Neuronal stem cell (in vitro differentiated cells): ENCODE measurements around the gene THEMIS2.
A peak's percentile ranks its signal among the peaks of the same experiment; 100 is the strongest.

Source experiments
- DNase-seq: peaks from one replicate; pipeline ENCODE4 v3.0.0-alpha.2; 2013; ENCODE audit warnings: low spot score
- H2AFZ ChIP-seq: one replicate; pipeline ENCODE4 v1.6.1; 2013; ENCODE audit warnings: mild to moderate bottlenecking, low read length, inconsistent platforms
- H2AK5ac ChIP-seq: 2 replicates; pipeline ENCODE4 v1.6.1; 2013; ENCODE audit warnings: low read depth, mild to moderate bottlenecking, inconsistent platforms, low read length, moderate library complexity, mixed read lengths
- H2BK120ac ChIP-seq: 2 replicates; pipeline ENCODE4 v1.6.1; 2013; ENCODE audit warnings: low read depth, mild to moderate bottlenecking, inconsistent platforms, low read length, moderate library complexity, mixed read lengths
- H2BK12ac ChIP-seq: one replicate; pipeline ENCODE4 v1.6.1; 2013; ENCODE audit warnings: low read length, inconsistent platforms
- H2BK15ac ChIP-seq: 2 replicates; pipeline ENCODE4 v1.6.1; 2013; ENCODE audit warnings: mild to moderate bottlenecking, low read length, inconsistent platforms, mixed read lengths
- H2BK5ac ChIP-seq: one replicate; pipeline ENCODE4 v1.6.1; 2013; ENCODE audit warnings: inconsistent platforms, mild to moderate bottlenecking, low read length, moderate library complexity
- H3K14ac ChIP-seq: one replicate; pipeline ENCODE4 v1.6.1; 2013; ENCODE audit warnings: low read length, inconsistent platforms
- H3K18ac ChIP-seq: 2 replicates; pipeline ENCODE4 v1.6.1; 2013; ENCODE audit warnings: low read length, inconsistent platforms
- H3K23ac ChIP-seq: 2 replicates; pipeline ENCODE4 v1.6.1; 2013; ENCODE audit warnings: low read depth, mild to moderate bottlenecking, mixed read lengths, low read length, inconsistent platforms; ENCODE audit not compliant: poor library complexity
- H3K27ac ChIP-seq: replicated peaks from 3 replicates; pipeline ENCODE4 v1.5.1; 2013; ENCODE audit warnings: low read length, inconsistent platforms
- H3K27me3 ChIP-seq, 3 experiments: 2 replicates each; pipeline ENCODE4 v1.6.1; 2013; ENCODE audit warnings: low read length in 3 of 3, mild to moderate bottlenecking in 2 of 3, inconsistent platforms in 1 of 3, low read depth in 1 of 3, mixed read lengths in 1 of 3, moderate library complexity in 1 of 3; ENCODE audit not compliant: control insufficient read depth in 3 of 3, insufficient read depth in 3 of 3
- H3K36me3 ChIP-seq, 2 donors: replicated peaks in 1 of 2; 2 replicates each; pipeline ENCODE4 v1.6.1; 2013; ENCODE audit warnings: low read length in 2 of 2; ENCODE audit not compliant: control insufficient read depth in 2 of 2, insufficient read depth in 2 of 2
- H3K4ac ChIP-seq: 2 replicates; pipeline ENCODE4 v1.6.1; 2013; ENCODE audit warnings: inconsistent platforms, mild to moderate bottlenecking, low read length, moderate library complexity
- H3K4me1 ChIP-seq, 2 donors: 1 replicate in 1 of 2; 2 replicates in 1 of 2; pipeline ENCODE4 v1.6.1; 2013; ENCODE audit warnings: low read length in 2 of 2, low read depth in 1 of 2; ENCODE audit not compliant: control insufficient read depth in 2 of 2, insufficient read depth in 1 of 2
- H3K4me2 ChIP-seq: one replicate; pipeline ENCODE4 v1.6.1; 2013; ENCODE audit warnings: mild to moderate bottlenecking, low read length, inconsistent platforms; ENCODE audit not compliant: insufficient read depth, poor library complexity, severe bottlenecking
- H3K4me3 ChIP-seq, 2 donors: 2 replicates each; pipeline ENCODE4 v1.5.1; 2013; ENCODE audit warnings: low read length in 2 of 2, mild to moderate bottlenecking in 2 of 2, inconsistent platforms in 1 of 2, moderate library complexity in 1 of 2
- H3K79me1 ChIP-seq: one replicate; pipeline ENCODE4 v1.6.1; 2013; ENCODE audit warnings: low read depth, mild to moderate bottlenecking, inconsistent platforms, low read length, moderate library complexity
- H3K9ac ChIP-seq: one replicate; pipeline ENCODE4 v1.6.1; 2013; ENCODE audit warnings: mild to moderate bottlenecking, low read depth, low read length, inconsistent platforms; ENCODE audit not compliant: poor library complexity
- H3K9me3 ChIP-seq, 2 donors: replicated peaks in 1 of 2; 2 replicates each; pipeline versions ENCODE3 to v1.6.1; 2013; ENCODE audit warnings: low read length in 2 of 2, mild to moderate bottlenecking in 2 of 2, inconsistent platforms in 1 of 2, low read depth in 1 of 2, mixed read lengths in 1 of 2, moderate library complexity in 1 of 2; ENCODE audit not compliant: control insufficient read depth in 2 of 2, insufficient read depth in 1 of 2
- H4K8ac ChIP-seq: one replicate; pipeline ENCODE4 v1.6.1; 2013; ENCODE audit warnings: low read depth, mild to moderate bottlenecking, inconsistent platforms, low read length, moderate library complexity
- H4K91ac ChIP-seq: one replicate; pipeline ENCODE4 v1.6.1; 2013; ENCODE audit warnings: low read length, low read depth, mild to moderate bottlenecking, inconsistent platforms; ENCODE audit not compliant: poor library complexity
- WGBS, 2 donors: extraction: QIAGEN DNeasy Blood & Tissue Kit; methylation state at CpG; one replicate each; pipeline ENCODE4 v1.1.7; 2013; ENCODE audit warnings: missing lambda C conversion rate in 2 of 2, mixed read lengths in 1 of 2; ENCODE audit not compliant: insufficient read length in 2 of 2, insufficient replicate concordance in 1 of 2; ENCODE audit errors: extremely low coverage in 2 of 2; 5-methylcytosine and 5-hydroxymethylcytosine counted together

Gene THEMIS2

DNA sequence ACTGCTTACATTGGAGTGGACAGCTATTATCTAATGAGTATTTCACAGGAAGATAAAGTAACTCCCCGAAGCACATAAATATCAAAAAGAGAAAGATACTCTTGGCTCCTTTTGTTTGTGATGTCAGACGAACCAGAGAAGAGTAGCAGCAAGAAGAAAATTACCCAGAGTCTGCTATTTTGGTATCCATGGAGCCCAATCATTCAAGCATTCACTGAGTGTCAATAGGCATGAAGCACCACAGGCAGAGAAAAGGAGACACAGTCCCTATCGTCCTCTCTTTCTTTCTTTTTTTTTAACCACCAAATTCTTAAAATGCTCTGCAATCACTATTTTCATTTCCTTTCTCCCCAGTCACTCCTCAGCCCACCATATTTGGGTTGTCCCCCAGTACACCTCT, 22.2 kb downstream of the THEMIS2 start:
- H3K14ac ChIP-seq, result no peak overlapping the region
- H3K23ac ChIP-seq, result no peak overlapping the region
- no peak overlapping the region for H4K8ac ChIP-seq
- WGBS, 2 donors, result no CpG with 5 or more reads among the region's 3 CpGs
- H3K4me2 ChIP-seq, result no peak overlapping the region
- H3K9me3 ChIP-seq, result no peaks in the 10 kb centered on the region
- no peak overlapping the region for H2AFZ ChIP-seq
- no peak overlapping the region for H3K18ac ChIP-seq
- no peak overlapping the region for H4K91ac ChIP-seq
- no peak overlapping the region for H2BK120ac ChIP-seq
- H3K27me3 ChIP-seq, result no peaks in the 10 kb centered on the region
- no peaks in the 10 kb centered on the region for H3K4me1 ChIP-seq
- DNase-seq, result no peak
- H3K9ac ChIP-seq, result no peak overlapping the region
- no peak overlapping the region for H2BK12ac ChIP-seq
- H3K4ac ChIP-seq, result no peak overlapping the region
- H3K4me3 ChIP-seq, result no peak overlapping the region
- no peak overlapping the region for H2AK5ac ChIP-seq
- H2BK15ac ChIP-seq, result no peak overlapping the region
- H3K27ac ChIP-seq, result no peak overlapping the region
- H3K36me3 ChIP-seq, result peaks cover 41 to 93% of the 10 kb centered on the region in 2 donors
- no peak overlapping the region for H2BK5ac ChIP-seq
- no peaks in the 10 kb centered on the region for H3K79me1 ChIP-seq

DNA sequence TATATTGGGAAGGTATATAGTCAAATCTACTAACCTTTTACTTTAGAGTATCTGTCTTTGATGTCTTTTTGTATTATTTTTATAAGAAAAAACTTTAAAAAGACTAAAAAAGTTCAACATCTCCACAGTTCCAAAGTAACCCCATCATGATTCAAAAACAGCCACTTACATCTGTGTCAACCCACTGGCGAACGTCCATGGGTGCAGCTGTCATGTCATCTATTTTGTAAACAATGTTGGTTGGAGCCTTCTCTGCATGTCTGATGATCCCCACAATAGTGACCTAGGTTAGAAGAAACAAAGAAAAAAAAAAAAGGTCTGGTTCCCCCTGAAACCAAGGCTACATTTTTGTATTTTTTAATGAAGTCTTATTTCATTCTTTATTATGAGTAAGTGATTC, 34.4 kb downstream of the THEMIS2 start:
- Histone ChIP-seq H3K4me2 (no peak overlapping the region), H3K9me3 (no peaks in the 10 kb centered on the region), H3K27ac (no peak overlapping the region), H3K27me3 (no peaks in the 10 kb centered on the region), H3K18ac (no peak overlapping the region), H4K8ac (no peak overlapping the region), H3K23ac (no peak overlapping the region), H4K91ac (no peak overlapping the region), H3K4me3 (no peak overlapping the region), H3K9ac (no peak overlapping the region), H2BK5ac (no peak overlapping the region), H2AFZ (no peak overlapping the region), H2BK15ac (no peak overlapping the region), H3K36me3 (peaks cover 21 to 100% of the 10 kb centered on the region in 2 donors), H2BK120ac (no peak overlapping the region), H3K4ac (no peak overlapping the region), H3K79me1 (peaks cover 3% of the 10 kb centered on the region), H2BK12ac (no peak overlapping the region), H3K14ac (no peak overlapping the region), H2AK5ac (no peak overlapping the region), H3K4me1 (no peaks in the 10 kb centered on the region)
- no CpG with 5 or more reads among the region's 2 CpGs for WGBS, 2 donors
- DNase-seq, result no peak

DNA sequence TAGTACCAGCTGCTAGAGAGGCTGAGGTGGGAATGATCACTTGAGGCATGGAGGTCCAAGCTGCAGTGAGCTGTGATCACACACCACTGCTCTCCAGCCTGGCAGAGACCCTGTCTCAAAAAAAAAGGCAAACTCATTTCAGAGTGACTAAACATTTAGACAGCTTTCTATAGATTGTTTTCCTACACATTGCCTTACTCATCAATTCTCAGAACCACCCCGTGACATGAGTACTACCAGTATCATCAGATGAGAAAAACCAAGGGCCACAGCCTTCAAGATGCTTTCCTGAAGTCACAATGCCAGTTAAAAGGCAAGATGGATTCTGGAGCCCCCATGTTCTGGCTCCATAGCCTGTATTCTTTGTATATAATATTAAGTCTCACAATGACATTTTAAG, 40.1 kb downstream of the THEMIS2 start:
- Histone ChIP-seq H2BK5ac (no peak overlapping the region), H3K9me3 (peaks cover 5 to 9% of the 10 kb centered on the region in 2 donors), H2AFZ (no peak overlapping the region), H2BK12ac (no peak overlapping the region), H3K4ac (no peak overlapping the region), H3K27ac (no peak overlapping the region), H3K79me1 (peaks cover 3% of the 10 kb centered on the region), H2AK5ac (no peak overlapping the region), H2BK15ac (no peak overlapping the region), H3K27me3 (peaks cover 0 to 2% (median 0%) of the 10 kb centered on the region in 3 experiments), H2BK120ac (no peak overlapping the region), H3K23ac (no peak overlapping the region), H3K14ac (no peak overlapping the region), H3K4me1 (no peaks in the 10 kb centered on the region), H3K9ac (peak overlapping the region; percentile 6), H4K8ac (no peak overlapping the region), H3K36me3 (peaks cover 10 to 55% of the 10 kb centered on the region in 2 donors), H3K18ac (no peak overlapping the region), H4K91ac (no peak overlapping the region), H3K4me3 (no peak overlapping the region), H3K4me2 (no peak overlapping the region)
- DNase-seq, result no peak
- WGBS, 2 donors, result no CpG with 5 or more reads among the region's 1 CpG

DNA sequence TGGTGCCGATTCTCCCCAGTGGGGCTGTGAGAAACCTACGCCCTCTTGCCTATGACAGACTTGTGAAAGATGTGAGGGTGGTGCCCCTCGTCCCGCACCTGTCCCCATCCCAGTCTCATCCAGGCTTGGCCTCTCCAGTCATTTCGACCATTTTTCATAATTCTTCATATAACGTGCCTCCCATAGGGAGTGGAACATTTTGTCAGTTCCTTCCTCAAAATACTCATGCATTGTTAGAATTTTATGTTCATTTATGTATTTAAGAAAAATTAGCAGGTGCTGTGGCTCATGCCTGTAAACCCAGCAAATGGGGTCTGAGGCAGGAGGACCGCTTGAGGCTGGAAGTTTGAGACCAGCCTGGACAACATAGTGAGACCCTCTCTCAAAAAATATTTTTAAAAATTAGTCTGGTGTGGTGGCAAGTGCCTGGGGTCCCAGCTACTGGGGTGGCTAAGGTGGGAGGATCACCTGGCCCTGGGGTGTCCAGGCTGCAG, 42.8 kb downstream of the THEMIS2 start:
- H2BK12ac ChIP-seq, result no peak overlapping the region
- H3K27me3 ChIP-seq, result peaks cover 0 to 2% (median 0%) of the 10 kb centered on the region in 3 experiments
- H3K9ac ChIP-seq, result no peak overlapping the region
- H2AFZ ChIP-seq, result peak overlapping the region; percentile 91
- H4K91ac ChIP-seq, result no peak overlapping the region
- H3K27ac ChIP-seq, result no peak overlapping the region
- H2BK120ac ChIP-seq, result no peak overlapping the region
- H3K79me1 ChIP-seq, result no peaks in the 10 kb centered on the region
- peaks cover 5 to 9% of the 10 kb centered on the region in 2 donors for H3K9me3 ChIP-seq
- no peak overlapping the region for H3K23ac ChIP-seq
- no peaks in the 10 kb centered on the region for H3K4me1 ChIP-seq
- WGBS, 2 donors, result no CpG with 5 or more reads among the region's 7 CpGs
- peak overlapping the region; percentile 34 for H3K4me2 ChIP-seq
- peak overlapping the region; percentile 94 for H3K18ac ChIP-seq
- peak overlapping the region in 1 of 2 donors; percentile 92 for H3K4me3 ChIP-seq
- no peak overlapping the region for H2AK5ac ChIP-seq
- H3K14ac ChIP-seq, result no peak overlapping the region
- no peak for DNase-seq
- peak overlapping the region; percentile 26 for H4K8ac ChIP-seq
- no peak overlapping the region for H2BK5ac ChIP-seq
- no peak overlapping the region for H2BK15ac ChIP-seq
- H3K36me3 ChIP-seq, result peaks cover 3 to 28% of the 10 kb centered on the region in 2 donors
- no peak overlapping the region for H3K4ac ChIP-seq
